ENCODE data around the gene DYNLT1. TPM values are rescaled to one million over a fixed set of nuclear protein-coding genes. Genes with fewer than 3 reads are reported as not detected.
"Not testable (repeated sequence)": the region's sequence is repeated elsewhere in the genome, so short reads cannot be mapped to it uniquely, and the experiment has no call there.

DYNLT1 gene
- total RNA-seq, 2 experiments from 2014 or later, result 29.3 to 49.2 TPM

DNA sequence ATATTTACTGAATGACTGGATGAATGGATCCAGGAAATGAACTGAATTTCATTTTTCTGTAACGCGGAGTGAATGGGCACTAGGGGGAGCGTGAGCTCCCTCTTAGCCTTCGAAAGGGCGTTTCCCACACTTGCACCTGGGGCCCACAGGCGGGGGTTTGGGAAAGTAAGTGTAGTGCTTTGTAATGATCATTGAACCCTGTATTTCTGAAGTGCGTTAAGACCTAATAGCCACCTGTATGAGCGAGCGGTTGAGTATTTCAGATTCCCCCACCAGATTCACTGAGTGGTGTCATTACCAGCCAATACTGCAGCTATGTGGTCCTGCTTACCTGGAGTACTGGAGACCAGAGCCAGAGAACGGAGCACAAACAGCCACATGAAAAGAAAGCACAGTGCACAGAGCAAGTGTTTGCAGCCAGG is 15.8 kb upstream of the DYNLT1 start:
- Histone ChIP-seq H3K9me3 (ENCODE audit: low read length) (no peaks in the 10 kb centered on the region), H3K36me3 (ENCODE audit: insufficient read depth, low read length) (no peaks in the 10 kb centered on the region), H3K9me2 (ENCODE audit: insufficient read depth, low read length) (no peaks in the 10 kb centered on the region), H4K20me1 (ENCODE audit: insufficient read depth, low read length) (no peaks in the 10 kb centered on the region), H3K27ac (ENCODE audit: low read depth, low read length, poor library complexity, severe bottlenecking) (no peak overlapping the region), H3K79me2 (ENCODE audit: insufficient read depth, low read depth, low read length) (no peaks in the 10 kb centered on the region), H3K4me2 (ENCODE audit: low read length) (no peak overlapping the region), H3K4me1 (ENCODE audit: insufficient read depth, low read length, poor library complexity, severe bottlenecking) (no peaks in the 10 kb centered on the region), H3K4me3 (ENCODE audit: low read depth, low read length, poor library complexity, severe bottlenecking) (no peak overlapping the region), H2AFZ (ENCODE audit: low read length) (no peak overlapping the region)
- intact Hi-C loops (cut with micrococcal nuclease; ENCODE audit: unreplicated experiment), result loop anchor here (1.0 kb wide), 1 partner anchor 31 kb away; no protein-coding TSS in a partner anchor
- TF ChIP-seq, protein P1, sequence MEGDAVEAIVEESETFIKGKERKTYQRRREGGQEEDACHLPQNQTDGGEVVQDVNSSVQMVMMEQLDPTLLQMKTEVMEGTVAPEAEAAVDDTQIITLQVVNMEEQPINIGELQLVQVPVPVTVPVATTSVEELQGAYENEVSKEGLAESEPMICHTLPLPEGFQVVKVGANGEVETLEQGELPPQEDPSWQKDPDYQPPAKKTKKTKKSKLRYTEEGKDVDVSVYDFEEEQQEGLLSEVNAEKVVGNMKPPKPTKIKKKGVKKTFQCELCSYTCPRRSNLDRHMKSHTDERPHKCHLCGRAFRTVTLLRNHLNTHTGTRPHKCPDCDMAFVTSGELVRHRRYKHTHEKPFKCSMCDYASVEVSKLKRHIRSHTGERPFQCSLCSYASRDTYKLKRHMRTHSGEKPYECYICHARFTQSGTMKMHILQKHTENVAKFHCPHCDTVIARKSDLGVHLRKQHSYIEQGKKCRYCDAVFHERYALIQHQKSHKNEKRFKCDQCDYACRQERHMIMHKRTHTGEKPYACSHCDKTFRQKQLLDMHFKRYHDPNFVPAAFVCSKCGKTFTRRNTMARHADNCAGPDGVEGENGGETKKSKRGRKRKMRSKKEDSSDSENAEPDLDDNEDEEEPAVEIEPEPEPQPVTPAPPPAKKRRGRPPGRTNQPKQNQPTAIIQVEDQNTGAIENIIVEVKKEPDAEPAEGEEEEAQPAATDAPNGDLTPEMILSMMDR (conservative IDR thresholded peaks at IDR 0.05; ENCODE audit: low read length), result peak; percentile 83
- no peak for TF ChIP-seq EZH2phosphoT487 (IDR thresholded peaks at IDR 0.05; ENCODE audit: borderline replicate concordance, low read depth, low read length)
- CTCF ChIA-PET (ENCODE audit: unreplicated experiment), result no interaction called here
- DNase-seq (ENCODE audit: low spot score), result peak; percentile 67
- BruUV-seq (replicated peaks), result no TSS peak
- POLR2A ChIA-PET, result interaction anchor here (0.5 to 2.5 kb wide), 6 partner anchors 11 to 459 kb away, joined by 3 to 14 read pairs (median 3); partner anchors contain the start of genes DYNLT1 and SYTL3

DNA sequence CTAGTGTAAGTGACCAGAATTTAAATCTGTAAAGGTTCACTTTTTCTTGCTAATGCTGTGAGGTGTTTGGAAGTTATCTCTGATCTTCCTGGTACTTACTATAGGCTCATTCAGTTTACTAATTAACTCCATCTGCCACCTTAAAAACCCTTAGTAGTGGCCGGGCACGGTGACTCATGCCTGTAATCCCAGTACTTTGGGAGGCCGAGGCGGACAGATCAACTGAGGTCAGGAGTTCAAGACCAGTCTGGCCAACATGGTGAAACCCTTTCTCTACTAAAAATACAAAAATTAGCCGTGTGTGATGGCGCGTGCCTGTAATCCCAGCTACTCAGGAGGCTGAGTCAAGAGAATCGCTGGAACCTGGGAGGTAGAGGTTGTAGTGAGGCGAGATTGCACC is 12.4 kb upstream of the DYNLT1 start:
- CTCF ChIA-PET (ENCODE audit: unreplicated experiment); H2AFZ ChIP-seq (ENCODE audit: low read length); H3K4me2 ChIP-seq (ENCODE audit: low read length); H3K27ac ChIP-seq (ENCODE audit: low read depth, low read length, poor library complexity, severe bottlenecking); H3K79me2 ChIP-seq (ENCODE audit: insufficient read depth, low read depth, low read length); H3K9me2 ChIP-seq (ENCODE audit: insufficient read depth, low read length); DNase-seq (ENCODE audit: low spot score); H3K9me3 ChIP-seq (ENCODE audit: low read length); H3K4me3 ChIP-seq (ENCODE audit: low read depth, low read length, poor library complexity, severe bottlenecking); H4K20me1 ChIP-seq (ENCODE audit: insufficient read depth, low read length); intact Hi-C loops (cut with micrococcal nuclease; ENCODE audit: unreplicated experiment); H3K4me1 ChIP-seq (ENCODE audit: insufficient read depth, low read length, poor library complexity, severe bottlenecking); POLR2A ChIA-PET; H3K36me3 ChIP-seq (ENCODE audit: insufficient read depth, low read length); BruUV-seq (replicated peaks): not testable (repeated sequence)

DNA sequence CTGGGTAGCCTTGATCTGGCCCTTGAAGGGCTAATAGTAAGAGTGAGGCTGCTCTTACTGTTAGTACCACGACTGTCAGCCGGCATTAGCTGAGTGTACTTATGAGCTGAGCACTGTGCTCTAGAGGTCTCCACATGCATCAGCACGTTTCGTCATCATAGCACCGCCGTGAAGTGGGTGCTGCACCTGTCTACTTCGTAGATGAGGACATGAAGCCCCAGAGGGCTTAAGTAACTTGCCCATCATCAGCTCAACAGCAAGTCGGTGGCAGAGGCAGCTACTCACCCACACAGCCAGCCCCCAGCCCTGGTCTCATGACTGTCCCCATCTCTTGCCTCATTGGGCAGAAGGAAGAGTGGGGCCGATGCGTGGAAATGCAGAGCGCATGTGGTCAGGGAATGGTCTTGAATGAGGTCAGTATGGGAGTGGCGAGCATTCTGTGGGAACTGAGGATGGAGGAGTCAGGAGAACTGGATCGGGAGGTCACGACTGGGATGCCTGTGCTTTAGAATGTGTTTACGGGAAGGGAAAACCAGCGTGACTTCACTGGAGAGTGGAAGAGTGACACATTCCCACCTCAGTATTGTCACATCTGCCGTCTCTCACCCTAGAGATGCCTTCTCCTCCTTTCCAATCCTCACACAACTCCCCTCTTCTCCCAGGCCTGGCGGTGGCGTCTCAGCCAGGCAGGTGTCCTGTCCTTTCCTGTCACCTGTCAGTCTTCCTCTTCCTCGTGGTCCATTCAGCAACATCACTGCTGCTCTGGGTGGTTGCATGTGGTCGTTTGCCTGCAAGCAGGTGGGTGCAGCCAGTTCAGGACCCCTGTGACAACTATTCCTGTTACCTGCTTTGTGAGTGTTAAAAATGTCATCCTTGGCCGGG is 11.3 kb upstream of the DYNLT1 start:
- Histone ChIP-seq H3K4me2 (ENCODE audit: low read length) (no peak overlapping the region), H3K4me1 (ENCODE audit: insufficient read depth, low read length, poor library complexity, severe bottlenecking) (no peaks in the 10 kb centered on the region), H3K27ac (ENCODE audit: low read depth, low read length, poor library complexity, severe bottlenecking) (no peak overlapping the region), H3K79me2 (ENCODE audit: insufficient read depth, low read depth, low read length) (no peaks in the 10 kb centered on the region), H2AFZ (ENCODE audit: low read length) (no peak overlapping the region), H3K36me3 (ENCODE audit: insufficient read depth, low read length) (no peaks in the 10 kb centered on the region), H3K9me2 (ENCODE audit: insufficient read depth, low read length) (no peaks in the 10 kb centered on the region), H3K4me3 (ENCODE audit: low read depth, low read length, poor library complexity, severe bottlenecking) (no peak overlapping the region), H3K9me3 (ENCODE audit: low read length) (no peaks in the 10 kb centered on the region), H4K20me1 (ENCODE audit: insufficient read depth, low read length) (no peaks in the 10 kb centered on the region)
- TF ChIP-seq, protein P1 (conservative IDR thresholded peaks at IDR 0.05; ENCODE audit: low read length), result no peak
- TF ChIP-seq EZH2phosphoT487 (IDR thresholded peaks at IDR 0.05; ENCODE audit: borderline replicate concordance, low read depth, low read length), result no peak
- intact Hi-C loops (cut with micrococcal nuclease; ENCODE audit: unreplicated experiment), result no loop called here
- POLR2A ChIA-PET, result interaction anchor here (0.8 kb wide), 1 partner anchor 10 kb away, joined by 3 read pairs; no protein-coding TSS in a partner anchor
- no peak for DNase-seq (ENCODE audit: low spot score)
- BruUV-seq (replicated peaks), result no TSS peak
- CTCF ChIA-PET (ENCODE audit: unreplicated experiment), result no interaction called here
